ENCODE data around the gene TP53BP2. TPM values are rescaled to one million over a fixed set of nuclear protein-coding genes. Genes with fewer than 3 reads are reported as not detected.
A peak's percentile ranks its signal among the peaks of the same experiment; 100 is the strongest.
"Not testable (repeated sequence)": the region's sequence is repeated elsewhere in the genome, so short reads cannot be mapped to it uniquely, and the experiment has no call there.

The TP53BP2 gene
- 10 to 100 TPM; 20.7 to 26.8 TPM for total RNA-seq
- polyA plus RNA-seq, result 1 to 10 TPM; 3.9 to 5.3 TPM

DNA sequence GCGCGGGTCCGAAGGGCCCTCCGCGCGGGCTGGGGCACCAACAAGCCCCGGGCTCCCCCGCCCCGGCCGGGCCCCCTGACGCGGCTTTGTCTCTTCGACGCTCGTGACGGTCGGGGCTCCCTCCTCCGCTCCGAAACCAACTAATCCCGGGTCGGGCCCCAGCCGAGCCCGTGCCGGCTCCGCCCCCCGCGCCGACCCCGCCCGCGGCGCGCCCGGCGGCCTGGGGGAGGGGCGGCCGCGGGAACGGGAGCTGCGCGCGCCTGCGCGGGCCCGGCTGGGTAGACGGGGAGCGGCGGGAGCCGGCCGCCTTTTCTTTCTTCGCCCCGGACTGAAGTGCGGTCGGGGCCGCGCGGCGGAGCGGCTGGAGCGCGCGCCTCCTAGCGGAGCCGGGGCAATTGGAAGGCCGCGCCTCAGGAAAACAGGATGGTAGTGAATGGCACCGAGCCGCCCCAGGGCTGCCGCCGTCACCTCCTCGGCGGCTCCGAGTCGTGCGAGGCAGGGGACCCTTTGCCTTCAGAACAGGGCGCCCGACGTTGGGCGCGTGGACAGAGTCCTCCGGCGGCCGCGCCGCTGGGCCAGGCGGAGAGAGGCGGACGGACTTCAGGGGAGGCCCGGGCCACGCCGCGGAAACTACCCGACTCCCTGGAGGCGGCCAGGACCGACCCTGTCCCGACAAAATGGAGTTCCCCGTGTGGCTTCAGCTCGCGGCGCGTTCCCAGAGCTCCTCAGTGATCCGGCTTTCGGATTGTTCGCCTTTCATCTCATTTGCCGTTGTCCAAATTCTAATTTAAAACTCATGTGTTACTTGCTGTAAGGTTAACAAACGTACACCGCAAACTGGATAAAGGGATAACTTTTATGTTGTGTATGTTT is at the start of gene TP53BP2:
Gene TP53BP2, minus strand, starts transcription at position 138 of the 873 bp plus-strand sequence. CDS start 267 bp downstream, outside the sequence.
- Histone ChIP-seq H3K9me3 (ENCODE audit: control insufficient read depth in 4 of 4, low read length in 3 of 4) (no peaks in the 10 kb centered on the region), H3K4me1 (ENCODE audit: control insufficient read depth in 4 of 4, insufficient read depth in 4 of 4, low read length in 3 of 4) (peaks cover 4 to 20% (median 5%) of the 10 kb centered on the region in 4 donors), H3K36me3 (ENCODE audit: control insufficient read depth in 4 of 4, insufficient read depth in 3 of 4, low read depth in 1 of 4, low read length in 3 of 4) (no peaks in the 10 kb centered on the region), H3K4me3 (ENCODE audit: low read depth in 1 of 3, low read length in 3 of 3) (peak within 1 kb of the TSS; percentile 52 to 82 (median 65)), H3K27ac (ENCODE audit: low read depth in 1 of 2, low read length in 2 of 2) (peak within 1 kb of the TSS; percentile 95 to 99), H3K27me3 (ENCODE audit: control insufficient read depth in 4 of 4, insufficient read depth in 4 of 4, low read length in 3 of 4) (no peaks in the 10 kb centered on the region), H3K9ac (ENCODE audit: low read depth in 1 of 2, low read length in 2 of 2) (peak within 1 kb of the TSS; percentile 91 to 97)
- under 1% methylated on average over 107 of the region's 107 CpGs for WGBS
- TF ChIP-seq FOXA1 (IDR thresholded peaks at IDR 0.05) (no peak), FOXA2 (IDR thresholded peaks at IDR 0.05) (no peak), ATF3 (IDR thresholded peaks at IDR 0.05) (no peak), TAF1 (conservative IDR thresholded peaks at IDR 0.05) (peak; percentile 59), JUND (IDR thresholded peaks at IDR 0.05) (no peak), GABPA (IDR thresholded peaks at IDR 0.05 in 1 of 2, conservative IDR thresholded peaks at IDR 0.05 in 1 of 2) (no peak), YY1 (IDR thresholded peaks at IDR 0.05) (peak; percentile 95), NR2F2 (IDR thresholded peaks at IDR 0.05) (no peak), SP1 (IDR thresholded peaks at IDR 0.05) (peak; percentile 39), EGR1 (IDR thresholded peaks at IDR 0.05; ENCODE audit: low read depth in 2 of 2) (no peak), RXRA (IDR thresholded peaks at IDR 0.05) (no peak), RAD21 (IDR thresholded peaks at IDR 0.05) (peak; percentile 53 to 73), HNF4G (IDR thresholded peaks at IDR 0.05) (no peak), HNF4A (conservative IDR thresholded peaks at IDR 0.05) (peak in 1 of 2 donors; percentile 11)
- TF ChIP-seq, protein P1, sequence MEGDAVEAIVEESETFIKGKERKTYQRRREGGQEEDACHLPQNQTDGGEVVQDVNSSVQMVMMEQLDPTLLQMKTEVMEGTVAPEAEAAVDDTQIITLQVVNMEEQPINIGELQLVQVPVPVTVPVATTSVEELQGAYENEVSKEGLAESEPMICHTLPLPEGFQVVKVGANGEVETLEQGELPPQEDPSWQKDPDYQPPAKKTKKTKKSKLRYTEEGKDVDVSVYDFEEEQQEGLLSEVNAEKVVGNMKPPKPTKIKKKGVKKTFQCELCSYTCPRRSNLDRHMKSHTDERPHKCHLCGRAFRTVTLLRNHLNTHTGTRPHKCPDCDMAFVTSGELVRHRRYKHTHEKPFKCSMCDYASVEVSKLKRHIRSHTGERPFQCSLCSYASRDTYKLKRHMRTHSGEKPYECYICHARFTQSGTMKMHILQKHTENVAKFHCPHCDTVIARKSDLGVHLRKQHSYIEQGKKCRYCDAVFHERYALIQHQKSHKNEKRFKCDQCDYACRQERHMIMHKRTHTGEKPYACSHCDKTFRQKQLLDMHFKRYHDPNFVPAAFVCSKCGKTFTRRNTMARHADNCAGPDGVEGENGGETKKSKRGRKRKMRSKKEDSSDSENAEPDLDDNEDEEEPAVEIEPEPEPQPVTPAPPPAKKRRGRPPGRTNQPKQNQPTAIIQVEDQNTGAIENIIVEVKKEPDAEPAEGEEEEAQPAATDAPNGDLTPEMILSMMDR (IDR thresholded peaks at IDR 0.05; ENCODE audit: low read depth, low read length, missing input control), result peak; percentile 56
- TF ChIP-seq, protein P2, sequence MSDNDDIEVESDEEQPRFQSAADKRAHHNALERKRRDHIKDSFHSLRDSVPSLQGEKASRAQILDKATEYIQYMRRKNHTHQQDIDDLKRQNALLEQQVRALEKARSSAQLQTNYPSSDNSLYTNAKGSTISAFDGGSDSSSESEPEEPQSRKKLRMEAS (IDR thresholded peaks at IDR 0.05), result no peak
- TF ChIP-seq, protein P3, sequence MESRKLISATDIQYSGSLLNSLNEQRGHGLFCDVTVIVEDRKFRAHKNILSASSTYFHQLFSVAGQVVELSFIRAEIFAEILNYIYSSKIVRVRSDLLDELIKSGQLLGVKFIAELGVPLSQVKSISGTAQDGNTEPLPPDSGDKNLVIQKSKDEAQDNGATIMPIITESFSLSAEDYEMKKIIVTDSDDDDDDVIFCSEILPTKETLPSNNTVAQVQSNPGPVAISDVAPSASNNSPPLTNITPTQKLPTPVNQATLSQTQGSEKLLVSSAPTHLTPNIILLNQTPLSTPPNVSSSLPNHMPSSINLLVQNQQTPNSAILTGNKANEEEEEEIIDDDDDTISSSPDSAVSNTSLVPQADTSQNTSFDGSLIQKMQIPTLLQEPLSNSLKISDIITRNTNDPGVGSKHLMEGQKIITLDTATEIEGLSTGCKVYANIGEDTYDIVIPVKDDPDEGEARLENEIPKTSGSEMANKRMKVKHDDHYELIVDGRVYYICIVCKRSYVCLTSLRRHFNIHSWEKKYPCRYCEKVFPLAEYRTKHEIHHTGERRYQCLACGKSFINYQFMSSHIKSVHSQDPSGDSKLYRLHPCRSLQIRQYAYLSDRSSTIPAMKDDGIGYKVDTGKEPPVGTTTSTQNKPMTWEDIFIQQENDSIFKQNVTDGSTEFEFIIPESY (IDR thresholded peaks at IDR 0.05), result no peak
- TF ChIP-seq, protein P4, sequence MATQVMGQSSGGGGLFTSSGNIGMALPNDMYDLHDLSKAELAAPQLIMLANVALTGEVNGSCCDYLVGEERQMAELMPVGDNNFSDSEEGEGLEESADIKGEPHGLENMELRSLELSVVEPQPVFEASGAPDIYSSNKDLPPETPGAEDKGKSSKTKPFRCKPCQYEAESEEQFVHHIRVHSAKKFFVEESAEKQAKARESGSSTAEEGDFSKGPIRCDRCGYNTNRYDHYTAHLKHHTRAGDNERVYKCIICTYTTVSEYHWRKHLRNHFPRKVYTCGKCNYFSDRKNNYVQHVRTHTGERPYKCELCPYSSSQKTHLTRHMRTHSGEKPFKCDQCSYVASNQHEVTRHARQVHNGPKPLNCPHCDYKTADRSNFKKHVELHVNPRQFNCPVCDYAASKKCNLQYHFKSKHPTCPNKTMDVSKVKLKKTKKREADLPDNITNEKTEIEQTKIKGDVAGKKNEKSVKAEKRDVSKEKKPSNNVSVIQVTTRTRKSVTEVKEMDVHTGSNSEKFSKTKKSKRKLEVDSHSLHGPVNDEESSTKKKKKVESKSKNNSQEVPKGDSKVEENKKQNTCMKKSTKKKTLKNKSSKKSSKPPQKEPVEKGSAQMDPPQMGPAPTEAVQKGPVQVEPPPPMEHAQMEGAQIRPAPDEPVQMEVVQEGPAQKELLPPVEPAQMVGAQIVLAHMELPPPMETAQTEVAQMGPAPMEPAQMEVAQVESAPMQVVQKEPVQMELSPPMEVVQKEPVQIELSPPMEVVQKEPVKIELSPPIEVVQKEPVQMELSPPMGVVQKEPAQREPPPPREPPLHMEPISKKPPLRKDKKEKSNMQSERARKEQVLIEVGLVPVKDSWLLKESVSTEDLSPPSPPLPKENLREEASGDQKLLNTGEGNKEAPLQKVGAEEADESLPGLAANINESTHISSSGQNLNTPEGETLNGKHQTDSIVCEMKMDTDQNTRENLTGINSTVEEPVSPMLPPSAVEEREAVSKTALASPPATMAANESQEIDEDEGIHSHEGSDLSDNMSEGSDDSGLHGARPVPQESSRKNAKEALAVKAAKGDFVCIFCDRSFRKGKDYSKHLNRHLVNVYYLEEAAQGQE (IDR thresholded peaks at IDR 0.05), result peak; percentile 89
- DNase-seq (ENCODE audit: low spot score), result peak; percentile 89

GRCh38 chr1:223890494-223890893 is 44.7 kb upstream of the TP53BP2 start:
- H3K27ac ChIP-seq (ENCODE audit: low read depth in 1 of 2, low read length in 2 of 2); DNase-seq (ENCODE audit: low spot score); H3K27me3 ChIP-seq (ENCODE audit: control insufficient read depth in 4 of 4, insufficient read depth in 4 of 4, low read length in 3 of 4); H3K9ac ChIP-seq (ENCODE audit: low read depth in 1 of 2, low read length in 2 of 2); H3K9me3 ChIP-seq (ENCODE audit: control insufficient read depth in 4 of 4, low read length in 3 of 4); H3K4me3 ChIP-seq (ENCODE audit: low read depth in 1 of 3, low read length in 3 of 3); H3K36me3 ChIP-seq (ENCODE audit: control insufficient read depth in 4 of 4, insufficient read depth in 3 of 4, low read depth in 1 of 4, low read length in 3 of 4): not testable (repeated sequence)
- WGBS, result 74% methylated on average over 6 of the region's 7 CpGs
- H3K4me1 ChIP-seq (ENCODE audit: control insufficient read depth in 4 of 4, insufficient read depth in 4 of 4, low read length in 3 of 4), result peaks cover 6 to 37% (median 12%) of the 10 kb centered on the region in 4 donors

DNA sequence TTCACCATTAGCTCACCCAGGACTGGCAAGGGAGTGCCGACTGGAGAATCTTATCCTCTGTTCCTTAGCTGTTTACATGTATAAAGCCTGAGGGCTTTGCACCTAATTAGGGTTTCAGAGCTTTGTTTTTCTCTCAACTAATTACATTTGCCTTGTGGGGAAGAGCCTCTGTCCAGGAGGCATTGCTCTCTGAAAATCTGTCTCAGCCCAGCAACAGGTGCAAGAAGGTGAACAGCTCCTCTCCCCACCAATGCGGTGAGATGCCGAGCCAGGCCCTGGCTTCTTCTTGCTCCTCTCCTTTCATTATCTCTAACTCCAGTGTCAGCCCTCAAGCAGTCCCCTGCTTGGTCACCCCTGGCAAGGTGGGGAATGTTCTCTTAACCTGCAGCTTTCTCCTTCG is 43.6 kb upstream of the TP53BP2 start:
- H3K9me3 ChIP-seq (ENCODE audit: control insufficient read depth in 4 of 4, low read length in 3 of 4); H3K9ac ChIP-seq (ENCODE audit: low read depth in 1 of 2, low read length in 2 of 2); H3K4me3 ChIP-seq (ENCODE audit: low read depth in 1 of 3, low read length in 3 of 3); DNase-seq (ENCODE audit: low spot score); H3K27me3 ChIP-seq (ENCODE audit: control insufficient read depth in 4 of 4, insufficient read depth in 4 of 4, low read length in 3 of 4); H3K36me3 ChIP-seq (ENCODE audit: control insufficient read depth in 4 of 4, insufficient read depth in 3 of 4, low read depth in 1 of 4, low read length in 3 of 4): not testable (repeated sequence)
- Histone ChIP-seq H3K4me1 (ENCODE audit: control insufficient read depth in 4 of 4, insufficient read depth in 4 of 4, low read length in 3 of 4) (peaks cover 6 to 40% (median 14%) of the 10 kb centered on the region in 4 donors), H3K27ac (ENCODE audit: low read depth in 1 of 2, low read length in 2 of 2) (peak overlapping the region; percentile 23 to 54)
- 92% methylated on average over 4 of the region's 4 CpGs for WGBS

Measured in liver (tissue), 9 donors.